ENCODE measurements around the gene BRD4.

GRCh38 chr19:15303105-15303780 is 29.1 kb downstream of the BRD4 start:
- TF ChIP-seq CTCF (IDR thresholded peaks at IDR 0.05) (no peak), EP300 (IDR thresholded peaks at IDR 0.05) (no peak)

All from tibial nerve (tissue), 4 donors.